Kidney epithelial cell (primary cell): ENCODE measurements around the gene SLBP. TPM values are rescaled to one million over a fixed set of nuclear protein-coding genes. Genes with fewer than 3 reads are reported as not detected.

ENCODE experiments used
- DNase-seq: peaks from one replicate; pipeline ENCODE4 v3.0.0-alpha.2; 2010; ENCODE audit warnings: low read depth
- H3K27me3 ChIP-seq: 2 replicates; pipeline ENCODE4 v1.6.0; 2011; ENCODE audit warnings: low read length; ENCODE audit not compliant: control insufficient read depth, insufficient read depth
- H3K36me3 ChIP-seq: 2 replicates; pipeline ENCODE4 v1.5.1; 2011; ENCODE audit warnings: low read length; ENCODE audit not compliant: control insufficient read depth, insufficient read depth
- H3K4me3 ChIP-seq: 2 replicates; pipeline ENCODE4 v1.5.1; 2011; ENCODE audit warnings: low read depth, mild to moderate bottlenecking, control low read depth, low read length
- total RNA-seq: library from RNA; depleted of rRNA; stranded (reverse); fragments of >200 nt; gene quantifications from 2 replicates; pipeline ENCODE4 v1.2.3, GENCODE V29; 2015
- TF ChIP-seq, protein P1 (sequence below): IDR thresholded peaks from 2 replicates; pipeline ENCODE4 v1.5.1; 2011; ENCODE audit warnings: mild to moderate bottlenecking, moderate library complexity, low read length, control low read depth, inconsistent platforms; ENCODE audit not compliant: insufficient read depth, poor library complexity, severe bottlenecking

The SLBP gene
- total RNA-seq, 1 donor from 2014 or later: 74.8 TPM

- TF ChIP-seq, protein P1, sequence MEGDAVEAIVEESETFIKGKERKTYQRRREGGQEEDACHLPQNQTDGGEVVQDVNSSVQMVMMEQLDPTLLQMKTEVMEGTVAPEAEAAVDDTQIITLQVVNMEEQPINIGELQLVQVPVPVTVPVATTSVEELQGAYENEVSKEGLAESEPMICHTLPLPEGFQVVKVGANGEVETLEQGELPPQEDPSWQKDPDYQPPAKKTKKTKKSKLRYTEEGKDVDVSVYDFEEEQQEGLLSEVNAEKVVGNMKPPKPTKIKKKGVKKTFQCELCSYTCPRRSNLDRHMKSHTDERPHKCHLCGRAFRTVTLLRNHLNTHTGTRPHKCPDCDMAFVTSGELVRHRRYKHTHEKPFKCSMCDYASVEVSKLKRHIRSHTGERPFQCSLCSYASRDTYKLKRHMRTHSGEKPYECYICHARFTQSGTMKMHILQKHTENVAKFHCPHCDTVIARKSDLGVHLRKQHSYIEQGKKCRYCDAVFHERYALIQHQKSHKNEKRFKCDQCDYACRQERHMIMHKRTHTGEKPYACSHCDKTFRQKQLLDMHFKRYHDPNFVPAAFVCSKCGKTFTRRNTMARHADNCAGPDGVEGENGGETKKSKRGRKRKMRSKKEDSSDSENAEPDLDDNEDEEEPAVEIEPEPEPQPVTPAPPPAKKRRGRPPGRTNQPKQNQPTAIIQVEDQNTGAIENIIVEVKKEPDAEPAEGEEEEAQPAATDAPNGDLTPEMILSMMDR: no peak
- H3K27me3 ChIP-seq: no peaks in the 10 kb centered on the region
- DNase-seq: no peak
- H3K36me3 ChIP-seq: no peaks in the 10 kb centered on the region
- no peak overlapping the region for H3K4me3 ChIP-seq
Measured at GRCh38 chr4:1669270-1669669, 42.8 kb downstream of the SLBP start.

DNA sequence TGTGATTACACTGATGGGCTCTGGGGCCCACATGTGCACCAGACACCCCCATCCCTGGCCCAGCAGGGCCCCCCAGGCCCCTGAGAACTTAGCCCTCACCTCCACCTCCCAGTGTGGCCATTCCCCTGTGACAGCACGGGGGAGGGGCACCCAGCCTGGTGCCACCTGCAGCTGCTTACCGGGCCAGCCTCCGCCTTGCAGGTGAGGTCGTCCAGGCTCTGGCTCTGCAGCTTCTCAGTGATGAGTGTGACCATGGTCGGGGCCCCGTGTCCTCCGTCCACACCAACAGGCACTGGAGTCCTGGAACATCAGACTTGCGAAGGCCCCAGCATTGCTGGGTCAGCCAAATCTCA is 43.7 kb downstream of the SLBP start:
- TF ChIP-seq, protein P1: no peak
- Histone ChIP-seq H3K4me3 (no peak overlapping the region), H3K27me3 (no peaks in the 10 kb centered on the region), H3K36me3 (no peaks in the 10 kb centered on the region)
- no peak for DNase-seq

DNA sequence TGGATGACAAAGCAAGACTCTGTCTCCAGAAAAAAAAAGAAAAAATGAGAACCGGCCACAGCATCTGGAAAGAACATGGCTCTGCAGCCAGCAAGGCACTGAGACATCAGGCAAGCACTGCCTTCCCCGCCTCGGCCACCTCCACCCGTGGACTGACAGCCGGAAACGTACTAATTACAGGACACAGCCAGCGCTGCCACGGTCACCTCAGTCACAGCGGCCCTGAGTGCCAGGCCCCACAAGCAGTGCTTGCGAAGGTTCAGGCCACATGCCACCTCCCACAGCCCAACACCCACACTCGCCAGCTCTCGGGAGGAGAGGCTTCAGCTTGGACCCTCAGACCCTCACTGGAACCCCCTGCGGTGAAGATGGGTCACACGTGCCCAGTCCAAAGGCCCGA is 44.8 kb downstream of the SLBP start:
- TF ChIP-seq, protein P1: no peak
- H3K27me3 ChIP-seq: no peaks in the 10 kb centered on the region
- H3K4me3 ChIP-seq: no peak overlapping the region
- no peaks in the 10 kb centered on the region for H3K36me3 ChIP-seq
- no peak for DNase-seq

DNA sequence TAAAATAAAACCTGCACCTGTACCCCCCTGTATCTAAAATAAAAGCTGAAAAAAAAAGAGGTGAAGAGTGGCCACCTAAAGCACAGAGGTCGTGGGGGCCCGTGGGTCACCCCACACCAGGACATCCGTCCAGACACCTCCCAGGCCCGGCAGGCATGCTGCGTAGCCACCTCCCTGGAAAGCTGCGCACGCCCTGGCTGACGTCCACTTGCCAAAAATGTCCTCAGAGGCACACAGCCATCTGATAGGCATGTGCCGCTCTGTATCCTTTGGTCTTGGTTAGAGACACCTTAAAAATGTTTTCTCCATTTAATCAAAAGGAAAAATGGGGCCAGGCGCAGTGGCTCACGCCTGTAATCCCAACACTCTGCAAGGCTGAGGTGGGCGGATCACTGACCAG is 45.7 kb downstream of the SLBP start:
- no peaks in the 10 kb centered on the region for H3K27me3 ChIP-seq
- H3K36me3 ChIP-seq: no peaks in the 10 kb centered on the region
- TF ChIP-seq, protein P1: no peak
- DNase-seq: no peak
- H3K4me3 ChIP-seq: no peak overlapping the region

- Histone ChIP-seq H3K27me3 (no peaks in the 10 kb centered on the region), H3K36me3 (no peaks in the 10 kb centered on the region), H3K4me3 (no peak overlapping the region)
- DNase-seq: no peak
- TF ChIP-seq, protein P1: no peak
Measured at GRCh38 chr4:1664141-1664540, 48.0 kb downstream of the SLBP start.

DNA sequence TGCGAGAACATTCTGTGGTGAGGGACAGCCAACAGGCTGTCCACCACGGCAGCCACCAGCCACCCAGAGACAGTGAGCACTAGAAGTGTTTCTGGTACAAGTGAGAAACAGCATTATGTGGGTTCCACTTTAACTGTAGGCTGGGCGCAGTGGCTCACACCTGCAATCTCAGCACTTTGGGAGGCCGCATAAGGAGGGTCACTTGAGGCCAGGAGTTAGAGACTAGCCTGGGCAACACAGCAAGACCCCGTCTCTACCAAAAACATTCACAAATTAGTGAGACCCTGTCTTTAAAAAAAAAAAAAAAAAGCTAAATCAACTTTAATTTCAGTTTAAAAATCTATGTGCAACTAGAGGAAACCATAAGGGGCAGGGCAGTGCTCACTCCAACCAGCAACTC is 48.6 kb downstream of the SLBP start:
- H3K27me3 ChIP-seq: no peaks in the 10 kb centered on the region
- TF ChIP-seq, protein P1: no peak
- H3K36me3 ChIP-seq: no peaks in the 10 kb centered on the region
- no peak overlapping the region for H3K4me3 ChIP-seq
- DNase-seq: no peak
